NCI-H345 (cell line): ENCODE data around the gene OCA2.
"Not testable (repeated sequence)": the region's sequence is repeated elsewhere in the genome, so short reads cannot be mapped to it uniquely, and the experiment has no call there.

Experiments
- DNase-seq: peaks from one replicate; lab custom pipeline; 2025; lab: John Stamatoyannopoulos, UW

The OCA2 gene

DNA sequence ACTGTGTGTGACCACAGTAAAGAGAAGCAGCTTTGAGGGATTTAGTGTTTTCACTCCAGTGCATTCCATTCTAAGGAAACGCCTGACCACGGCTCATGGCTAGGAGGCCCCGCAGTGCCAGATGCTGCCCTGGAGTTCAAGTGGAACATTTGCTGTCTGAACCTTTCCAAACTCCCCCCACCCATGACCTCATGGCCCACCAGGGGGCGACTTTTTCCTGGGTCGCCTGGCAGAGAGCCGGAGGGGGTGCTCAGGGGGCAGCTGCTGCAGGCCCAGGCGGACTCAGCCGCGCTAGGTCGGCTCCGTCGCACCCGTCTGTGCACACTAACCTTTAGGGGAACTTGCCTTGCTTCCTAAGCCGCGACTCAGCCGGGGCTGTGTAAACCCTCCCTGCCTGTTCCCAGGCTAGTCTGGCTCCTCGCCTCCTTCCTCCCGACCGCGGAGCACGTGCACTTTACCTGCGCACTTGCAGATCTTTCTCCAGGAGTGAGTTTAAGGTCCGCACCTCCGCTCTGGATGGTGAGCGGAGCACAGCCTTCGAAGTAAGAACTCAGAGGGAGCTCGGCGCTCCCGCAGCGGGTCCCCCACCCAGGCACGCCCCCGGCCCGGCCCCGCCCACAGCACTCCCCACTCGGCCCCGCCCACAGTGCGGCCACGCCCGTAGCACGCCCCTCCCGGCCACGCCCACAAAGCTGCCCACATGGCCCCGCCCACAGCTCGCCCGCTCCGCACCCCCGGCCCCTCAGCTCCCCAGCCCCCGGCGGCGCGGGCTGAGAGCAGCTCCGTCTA is at the start of gene OCA2:
TSS of gene OCA2 (minus strand) at position 550 of the 789 bp plus-strand sequence. CDS start 17,441 bp downstream, outside the sequence.
- peak; percentile 84 for DNase-seq

DNA sequence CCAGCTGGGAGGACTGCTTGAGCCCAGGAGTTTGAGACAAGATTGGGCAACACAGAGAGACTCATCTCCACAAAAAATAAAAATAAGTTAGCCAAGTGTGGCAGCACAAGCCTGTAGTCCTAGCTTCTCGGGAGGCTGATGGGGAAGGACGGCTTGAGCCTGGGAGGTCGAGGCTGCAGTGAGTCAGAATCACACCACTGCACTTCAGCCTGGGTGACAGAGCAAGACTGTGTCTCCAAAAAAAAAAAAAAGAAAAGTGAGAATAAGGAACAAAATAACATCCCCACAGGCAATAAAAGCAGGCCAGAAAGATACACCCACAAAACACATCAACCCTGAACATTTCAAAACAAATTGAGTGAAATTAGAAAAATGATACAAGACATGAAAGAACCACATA is 48.7 kb upstream of the OCA2 start:
- DNase-seq: no peak

DNA sequence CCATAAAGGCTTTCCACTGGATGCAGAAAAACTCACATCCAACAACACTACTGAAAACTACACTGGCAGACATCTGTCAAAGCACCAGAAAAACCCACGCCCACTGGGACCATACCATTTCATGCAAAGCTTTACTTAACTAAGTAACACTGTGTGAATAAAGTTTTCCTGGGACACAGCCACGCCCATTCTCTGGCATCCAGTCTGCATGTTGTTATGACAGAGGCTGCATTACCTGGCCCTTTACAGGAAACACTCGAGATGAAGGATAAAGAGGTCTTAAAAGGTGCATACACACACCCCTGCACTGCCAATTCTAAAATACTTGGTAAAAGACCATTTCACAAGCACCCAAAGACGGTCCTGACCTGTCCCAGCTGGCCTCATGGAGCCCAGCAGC is 46.3 kb upstream of the OCA2 start:
- DNase-seq: not testable (repeated sequence)

DNA sequence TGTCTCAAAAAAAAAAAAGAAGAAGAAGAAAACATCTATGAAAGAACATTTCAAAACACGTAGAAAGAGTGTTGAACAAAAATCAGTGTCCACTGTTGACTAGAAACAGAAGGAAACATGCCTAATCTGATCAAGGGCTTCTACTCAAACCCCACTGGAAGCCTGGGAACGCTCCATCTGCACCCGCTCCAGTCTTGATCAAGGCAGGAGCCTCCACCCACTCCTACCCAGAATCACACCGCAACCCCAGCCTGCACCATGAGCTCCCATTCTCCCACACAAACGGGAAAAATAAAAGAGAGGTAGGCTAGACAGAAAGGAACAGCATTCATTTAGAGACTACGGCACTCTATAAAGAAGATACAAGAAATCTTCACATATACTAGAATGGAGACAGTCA is 40.9 kb upstream of the OCA2 start:
- DNase-seq: no peak

DNA sequence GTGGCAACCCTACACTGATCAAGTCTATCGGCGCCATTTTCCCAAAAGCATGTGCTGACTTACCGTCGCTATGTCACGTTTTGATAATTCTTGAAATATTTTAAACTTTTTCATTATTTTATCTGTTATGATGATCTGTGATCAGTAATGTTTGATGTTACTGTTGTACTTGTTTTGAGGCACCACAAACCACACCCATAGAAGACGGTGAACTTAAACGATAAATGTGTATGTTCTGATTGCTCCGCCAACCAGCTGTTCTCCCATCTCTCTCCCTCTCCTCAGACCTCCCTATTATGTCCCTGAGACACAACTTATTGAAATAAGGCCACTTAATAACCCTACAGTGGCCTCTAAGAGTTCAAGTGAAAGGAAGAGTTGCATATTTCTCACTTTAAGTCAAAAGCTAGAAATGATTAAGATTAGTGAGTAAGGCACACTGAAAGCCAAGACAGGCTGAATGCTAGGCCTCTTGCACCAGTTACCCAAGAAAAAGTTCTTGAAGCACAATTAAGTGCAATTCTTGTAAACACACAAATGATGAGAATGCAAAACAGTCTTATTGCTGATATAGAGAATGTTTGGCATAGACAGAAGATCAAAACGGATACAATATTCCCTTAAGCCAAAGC is 38.4 kb upstream of the OCA2 start:
- DNase-seq: not testable (repeated sequence)

DNA sequence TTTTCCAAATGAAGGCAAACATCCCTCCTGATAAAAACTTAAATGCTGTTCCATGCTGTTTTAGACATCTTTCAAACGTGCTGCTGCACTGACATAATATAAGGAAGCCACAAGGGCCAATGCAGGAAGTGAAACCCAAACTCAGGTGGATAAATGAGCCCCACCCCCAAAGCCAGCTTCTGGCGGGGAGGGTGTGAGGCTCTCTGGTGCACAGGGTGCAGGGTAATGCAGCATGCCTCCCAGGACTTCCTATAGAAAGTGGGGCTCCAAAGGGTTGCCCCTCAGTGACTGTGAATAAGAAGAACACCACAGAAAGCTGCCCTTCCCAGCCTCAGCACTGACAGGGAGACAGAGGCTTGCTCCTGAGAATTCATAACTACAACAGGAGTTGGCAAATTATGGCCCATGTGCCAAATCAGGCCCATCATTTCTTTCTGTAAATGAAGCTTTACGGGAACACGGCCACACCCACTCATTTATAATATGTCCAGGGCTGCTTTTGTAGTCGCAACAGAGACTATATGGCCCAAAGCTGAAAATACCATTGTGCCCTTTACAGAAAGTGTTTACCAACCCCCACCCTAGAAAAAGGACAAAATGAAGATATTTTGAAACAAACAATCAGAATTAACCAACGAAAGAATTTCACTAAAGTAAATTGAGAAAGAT is 37.3 kb upstream of the OCA2 start:
- not testable (repeated sequence) for DNase-seq

DNA sequence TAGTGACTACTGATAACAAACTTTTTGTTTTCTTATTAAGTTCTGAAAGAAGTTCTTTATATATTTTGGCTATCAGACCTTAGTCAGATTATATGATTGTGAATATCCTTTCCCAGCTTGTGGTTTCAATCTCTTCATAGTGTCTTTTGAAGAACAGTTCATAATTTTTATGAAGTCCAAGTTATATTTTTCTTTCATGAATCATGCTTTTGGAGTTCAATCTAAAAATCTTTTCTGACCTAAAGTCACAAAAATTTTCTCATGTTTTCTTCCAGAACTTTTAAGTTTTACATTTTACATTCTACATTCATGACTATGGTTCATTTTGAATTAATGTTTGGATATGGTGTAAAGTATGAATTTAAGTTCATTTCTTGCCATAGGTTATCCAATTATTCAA is 34.2 kb upstream of the OCA2 start:
- DNase-seq: no peak

DNA sequence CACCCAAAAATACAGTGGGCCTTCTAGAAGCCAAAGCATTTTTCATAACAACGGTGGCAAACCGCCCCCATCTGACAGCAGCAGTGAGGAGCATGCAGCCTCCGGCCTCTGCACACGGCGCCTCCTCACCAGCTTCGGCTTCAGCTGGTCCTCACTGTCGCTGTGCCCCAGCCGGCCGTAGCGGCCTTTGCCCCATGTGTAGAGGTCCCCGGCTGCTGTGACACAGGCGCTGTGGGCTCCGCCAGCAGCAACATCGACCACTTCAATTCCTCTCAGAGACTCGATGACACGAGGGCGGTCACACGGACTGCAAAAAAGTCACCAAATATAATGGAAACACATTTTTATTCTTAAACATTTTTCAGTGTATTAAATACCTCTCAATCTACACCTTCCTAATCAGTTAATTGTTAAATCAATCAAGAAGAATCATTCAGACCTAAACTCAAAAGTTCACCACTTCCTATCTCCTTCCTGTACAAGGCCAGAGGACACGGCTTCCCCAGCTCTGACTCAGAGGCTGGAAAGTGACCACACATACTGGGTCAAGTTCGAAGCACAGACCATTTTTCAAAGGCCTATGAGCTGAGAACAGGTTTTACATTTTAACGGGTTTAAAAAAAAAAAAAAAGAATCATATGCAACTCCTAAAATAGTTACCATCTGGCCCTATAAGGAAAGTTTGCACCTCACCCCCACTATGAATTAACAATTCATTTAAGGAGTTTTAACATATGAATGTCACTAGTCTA is 33.6 kb upstream of the OCA2 start:
- DNase-seq: no peak

DNA sequence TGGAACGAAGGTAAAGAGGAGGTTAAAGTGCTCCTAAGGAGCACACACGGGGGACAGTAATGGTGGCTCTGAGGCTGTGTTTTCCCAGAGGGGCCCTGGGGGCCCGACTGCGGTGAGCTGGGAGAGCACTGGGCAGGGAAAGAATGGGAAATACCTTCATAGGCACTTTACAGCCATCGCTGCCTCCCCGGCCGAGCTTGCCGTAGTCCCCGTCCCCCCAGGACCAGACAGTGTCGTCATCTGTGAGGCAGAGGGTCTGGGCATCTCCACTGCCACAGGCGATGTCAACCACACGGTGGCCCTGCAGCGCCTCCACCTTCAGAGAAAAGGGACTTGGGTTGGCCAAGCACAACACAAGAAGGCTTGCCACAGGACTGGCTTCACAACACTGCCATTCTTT is 32.8 kb upstream of the OCA2 start:
- no peak for DNase-seq

DNA sequence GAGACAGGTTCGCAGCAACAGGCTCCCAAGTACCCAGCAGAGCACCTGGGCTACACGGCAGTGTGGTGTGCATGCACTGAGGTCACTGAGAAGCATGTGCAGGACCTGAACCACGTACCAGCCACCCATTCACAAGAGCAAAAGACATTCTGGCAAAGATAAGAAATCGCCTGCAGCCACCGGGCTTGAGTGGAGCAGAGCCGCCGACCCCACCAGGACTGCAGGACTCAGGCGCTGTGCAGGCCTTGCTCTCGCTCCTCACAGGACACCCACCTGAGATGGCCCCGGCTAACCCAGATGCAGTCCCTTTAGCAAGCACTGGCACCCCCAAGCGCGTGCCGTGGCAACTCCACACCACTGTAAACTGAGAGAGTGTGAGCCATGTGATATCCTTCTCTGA is 32.3 kb upstream of the OCA2 start:
- DNase-seq: no peak

DNA sequence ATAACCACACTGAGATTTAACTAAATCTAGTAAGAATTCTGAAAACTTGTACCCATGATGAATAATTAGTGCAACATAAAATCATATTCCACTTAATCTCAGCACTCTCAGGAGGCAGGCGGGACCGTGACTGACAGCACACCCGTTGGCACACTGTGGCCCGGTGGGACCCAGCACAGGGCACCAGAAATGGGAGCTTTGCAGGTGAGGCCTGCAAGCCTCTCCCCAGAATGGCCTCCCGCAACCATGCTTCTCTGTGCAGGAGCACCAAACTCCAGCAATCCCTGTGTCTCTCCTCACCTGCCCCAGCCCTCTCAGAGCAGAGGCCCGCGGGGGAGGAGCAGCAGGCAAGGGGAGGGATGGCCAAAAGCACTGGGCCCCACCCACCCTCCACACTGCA is 31.5 kb upstream of the OCA2 start:
- no peak for DNase-seq

DNA sequence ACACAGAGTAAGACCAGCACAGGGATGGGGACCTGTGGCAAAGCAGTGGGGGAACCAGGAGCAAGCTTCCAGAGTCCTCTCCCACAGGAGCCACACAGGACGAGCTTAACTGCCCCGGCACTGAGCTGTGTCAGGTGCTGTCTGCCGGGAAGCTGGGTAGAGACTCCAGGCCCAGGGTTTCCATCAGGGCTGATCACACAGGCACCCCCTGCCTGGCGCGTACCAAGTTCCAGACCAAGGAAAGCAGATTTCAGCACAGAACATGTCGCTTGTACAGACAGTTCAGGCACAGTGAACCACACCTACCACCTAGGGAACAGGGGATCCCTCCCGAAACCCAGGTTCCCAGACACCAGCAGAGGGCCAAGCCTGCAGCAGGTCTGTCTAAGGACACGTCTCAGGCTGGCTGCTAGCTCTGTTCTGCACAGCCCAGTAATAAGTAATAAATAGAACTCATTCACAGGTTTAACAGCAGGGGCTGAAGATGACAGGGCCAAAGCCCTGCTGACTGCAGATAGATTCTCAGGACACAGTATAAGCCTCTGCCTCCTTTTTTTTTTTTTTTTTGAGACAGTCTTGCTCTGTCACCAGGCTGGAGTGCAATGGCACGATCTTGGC is 30.2 kb upstream of the OCA2 start:
- DNase-seq: no peak

DNA sequence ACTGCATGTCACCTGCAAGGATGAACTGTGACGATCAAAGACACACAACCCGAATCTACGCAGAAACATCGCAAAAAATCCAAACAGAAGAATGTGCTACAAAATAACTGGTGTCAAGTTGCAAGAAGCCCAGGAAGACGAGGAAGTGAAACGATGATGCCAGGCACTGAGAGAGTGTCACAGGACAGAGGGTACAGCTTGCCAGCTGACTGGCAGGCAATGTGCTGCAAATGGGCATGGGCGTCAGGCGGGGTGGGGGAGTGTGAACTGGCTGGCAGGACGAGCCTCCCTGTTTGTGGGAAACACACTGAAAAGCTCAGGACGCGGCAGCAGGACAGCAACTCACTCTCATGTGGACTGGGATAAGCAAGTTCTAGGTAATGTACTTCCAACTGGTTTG is 28.9 kb upstream of the OCA2 start:
- DNase-seq: no peak

DNA sequence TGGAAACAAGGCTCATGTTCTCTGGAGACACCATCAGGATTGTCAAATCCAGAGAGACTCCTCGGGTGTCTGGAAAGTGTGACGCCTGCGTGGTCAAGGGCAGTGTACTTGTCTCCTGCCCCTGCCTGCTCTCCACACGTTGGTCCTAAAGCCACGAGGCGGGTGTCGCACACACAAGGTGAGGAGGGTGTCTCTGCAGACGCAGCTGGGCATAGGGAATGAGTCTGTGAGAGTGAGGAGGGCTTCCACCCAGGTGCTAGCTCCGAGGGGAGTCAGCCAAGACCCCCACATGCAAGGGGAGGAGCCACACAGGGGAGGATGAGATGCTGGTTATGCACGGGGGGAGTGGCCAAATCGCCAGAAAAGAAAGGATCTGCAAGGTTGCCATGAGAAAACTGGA is 27.9 kb upstream of the OCA2 start:
- DNase-seq: no peak

DNA sequence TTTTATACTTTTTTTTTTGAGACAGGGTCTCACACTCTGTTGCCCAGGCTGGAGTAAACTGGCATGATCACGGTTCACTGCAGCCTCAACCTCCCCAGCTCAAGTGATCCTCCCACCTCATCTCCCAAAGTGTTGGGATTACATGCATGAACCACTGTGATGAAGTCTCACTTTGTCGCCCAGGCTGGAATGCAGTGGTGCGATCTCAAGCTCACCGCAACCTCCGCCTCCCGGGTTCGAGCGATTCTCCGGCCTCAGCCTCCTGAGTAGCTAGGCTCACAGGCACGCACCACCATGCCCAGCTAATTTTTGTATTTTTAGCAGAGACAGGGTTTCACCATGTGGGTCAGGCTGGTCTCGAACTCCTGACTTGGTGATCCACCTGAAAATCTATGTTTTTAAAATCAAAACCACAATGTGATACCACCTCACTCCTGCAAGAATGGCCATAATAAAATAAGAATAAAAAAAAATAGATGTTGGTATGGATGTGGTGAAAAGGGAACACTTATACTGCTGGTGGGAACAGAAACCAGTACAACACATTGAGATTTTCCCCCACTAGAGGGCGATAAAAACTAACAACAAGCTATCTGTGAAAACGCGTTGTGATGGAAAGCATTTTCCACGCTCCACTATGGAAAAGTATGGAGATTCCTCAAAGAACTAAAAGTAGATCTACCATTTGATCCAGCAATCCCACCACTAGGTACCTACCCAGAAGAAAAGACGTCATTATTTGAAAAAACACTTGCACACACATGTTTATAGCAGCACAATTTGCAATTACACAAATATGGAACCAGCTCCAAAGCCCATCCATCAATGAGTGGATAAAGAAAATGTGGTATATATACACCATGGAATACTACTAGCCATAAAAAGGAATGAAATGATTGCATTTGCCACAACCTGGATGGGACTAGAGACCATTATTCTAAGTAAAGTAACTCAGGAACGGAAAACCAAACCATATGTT is 26.8 kb upstream of the OCA2 start:
- peak; percentile 46 for DNase-seq

DNA sequence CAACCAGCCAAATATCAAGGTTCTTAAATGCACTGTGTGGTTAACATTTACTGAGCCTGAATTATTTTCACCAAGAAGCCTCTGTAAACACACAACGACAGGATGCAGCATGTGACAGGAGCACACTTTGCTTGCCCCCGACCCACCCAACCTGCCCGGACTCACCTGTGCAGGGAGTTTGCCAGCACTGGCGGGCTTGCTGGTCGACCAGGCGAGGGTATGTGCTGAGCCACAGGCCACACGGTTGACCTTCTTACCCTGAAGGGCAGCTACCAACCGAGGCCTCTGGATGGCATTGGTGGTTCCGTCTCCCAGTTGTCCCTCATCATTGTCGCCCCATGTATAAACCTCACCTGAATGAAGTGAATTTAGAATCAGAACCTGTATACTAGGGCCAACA is 25.7 kb upstream of the OCA2 start:
- no peak for DNase-seq

DNA sequence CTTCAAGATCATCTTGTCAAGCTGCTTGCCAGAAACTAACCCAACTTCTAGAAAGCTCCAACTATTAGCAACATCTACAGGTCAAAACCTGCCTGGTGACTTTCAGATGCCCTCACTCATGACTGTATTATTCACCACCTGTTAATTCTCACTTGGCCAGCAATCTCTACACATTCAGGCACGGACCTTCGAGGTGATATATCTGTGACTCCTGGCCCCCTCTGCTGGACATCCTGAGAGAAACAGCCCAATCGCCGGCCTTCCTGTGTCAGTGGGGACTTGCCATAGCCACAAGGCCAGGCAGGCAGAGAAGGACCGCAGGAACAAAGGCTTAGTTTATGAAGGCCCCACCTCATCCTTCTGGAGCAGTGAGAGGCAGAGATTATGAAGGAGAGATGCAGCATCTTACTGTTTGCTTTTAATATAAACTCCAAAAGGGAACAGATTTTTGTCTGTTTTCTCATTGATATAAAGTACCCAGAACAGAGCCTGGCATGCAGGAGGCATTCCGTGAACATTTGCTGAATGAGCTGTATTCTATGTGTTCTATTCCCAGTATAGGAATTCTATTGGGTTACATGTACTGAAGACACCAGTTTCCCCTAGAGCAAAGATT is 24.4 kb upstream of the OCA2 start:
- peak; percentile 38 for DNase-seq

DNA sequence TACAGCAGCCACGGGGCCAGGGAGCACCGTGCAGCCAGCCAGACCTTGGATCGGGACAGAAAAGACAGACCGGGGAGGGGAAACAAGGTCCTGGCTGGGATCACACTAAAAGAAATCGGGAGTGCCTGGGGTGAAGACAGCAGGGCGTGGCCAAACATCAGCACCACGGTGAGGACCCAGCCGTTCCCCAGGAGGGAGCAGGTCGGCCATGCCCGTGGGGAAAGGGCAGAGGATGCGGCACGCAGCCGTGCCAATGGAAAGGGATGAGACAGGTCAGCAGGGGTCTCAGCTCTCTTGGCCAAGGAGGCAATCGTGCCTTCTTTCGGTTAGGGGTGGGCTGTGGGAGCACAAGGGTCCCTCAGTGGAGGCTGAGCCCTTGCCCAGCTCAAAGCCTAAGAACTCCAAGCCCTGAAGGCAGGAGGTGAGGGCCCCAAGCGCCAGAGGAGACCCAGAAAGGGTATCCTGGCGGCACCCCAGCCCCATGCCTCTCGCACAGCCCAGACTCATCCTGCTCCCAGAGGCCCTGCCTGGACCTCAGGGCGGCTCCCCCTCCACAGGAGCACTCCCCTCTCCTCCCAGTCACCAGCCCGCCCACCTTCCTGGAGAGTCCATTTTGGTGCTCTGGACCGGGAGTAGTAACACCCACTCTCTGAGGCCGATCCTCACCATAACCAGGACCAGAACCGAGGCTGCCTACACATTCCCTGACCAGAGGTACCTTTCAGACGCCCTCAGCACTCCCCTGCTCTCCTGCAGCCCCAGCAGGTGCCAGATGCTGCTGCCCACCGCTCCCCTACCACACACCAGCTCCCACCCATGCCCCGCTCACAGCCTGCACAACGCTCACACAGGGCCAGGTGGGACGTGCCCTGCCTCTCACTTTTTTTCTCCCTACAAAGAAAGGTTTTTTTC is 23.2 kb upstream of the OCA2 start:
- no peak for DNase-seq

DNA sequence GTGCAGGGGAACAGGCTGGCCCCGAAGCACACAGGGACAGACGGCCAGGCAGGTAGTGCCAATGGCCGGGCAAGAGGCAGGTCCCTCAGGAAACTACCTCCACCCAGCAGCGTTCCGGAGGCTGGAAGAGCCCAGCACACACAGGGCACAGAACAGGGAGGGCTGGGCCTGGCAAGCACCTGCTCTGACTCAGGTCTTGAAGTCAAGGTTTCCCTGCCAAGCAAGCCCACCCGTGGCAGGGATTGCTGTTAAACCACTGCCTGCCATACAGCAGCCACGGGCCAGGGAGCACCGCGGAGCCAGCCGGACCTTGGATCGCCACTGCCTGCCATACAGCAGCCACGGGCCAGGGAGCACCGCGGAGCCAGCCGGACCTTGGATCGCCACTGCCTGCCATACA is 22.5 kb upstream of the OCA2 start:
- not testable (repeated sequence) for DNase-seq

DNA sequence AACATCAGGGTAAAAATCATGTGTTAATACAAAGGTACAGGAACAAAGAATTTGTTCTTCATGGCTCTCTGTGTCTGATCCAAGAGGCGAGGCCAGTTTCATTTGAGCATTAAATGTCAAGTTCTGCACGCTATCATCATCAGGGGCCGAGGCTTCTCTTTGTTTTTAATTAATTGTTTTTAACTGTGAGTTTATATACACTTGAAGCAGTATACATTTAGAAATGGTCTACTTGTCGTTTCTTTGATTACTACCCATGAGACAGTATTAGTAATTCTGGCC is 21.2 kb upstream of the OCA2 start:
- no peak for DNase-seq
